ENCODE results near the gene ANK3. TPM values are rescaled to one million over a fixed set of nuclear protein-coding genes. Genes with fewer than 3 reads are reported as not detected.
A peak's percentile ranks its signal among the peaks of the same experiment; 100 is the strongest.

ANK3 gene
- polyA plus RNA-seq, 4 donors, result 9.9 to 81.4 (median 35.5) TPM

DNA sequence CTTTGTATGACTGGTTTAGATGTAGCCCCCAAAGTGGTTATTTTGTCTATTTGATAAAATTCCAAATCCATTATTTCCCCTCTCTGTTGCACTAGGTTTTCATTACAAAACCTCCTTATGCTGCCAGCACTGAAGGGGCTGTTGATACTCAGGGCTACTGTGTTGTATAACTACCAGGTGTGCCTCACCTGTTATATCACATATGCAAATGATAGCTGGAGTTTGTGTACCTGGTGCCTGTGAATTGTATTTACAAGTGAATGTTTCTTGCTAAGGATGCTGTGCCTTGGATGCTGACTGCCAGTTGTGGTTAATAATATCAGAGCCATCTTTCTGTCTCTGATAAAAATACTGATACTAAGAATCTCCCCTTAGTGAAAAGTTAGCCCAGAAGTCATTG is 398.6 kb downstream of the ANK3 start:
- Histone ChIP-seq H3K4me1 (ENCODE audit: control insufficient read depth in 3 of 3, insufficient read depth in 2 of 3, low read depth in 1 of 3, low read length in 2 of 3) (no peaks in the 10 kb centered on the region), H3K27ac (ENCODE audit: low read depth in 1 of 3, low read length in 2 of 3) (peak overlapping the region in 1 of 3 donors; percentile 48), H3K9me3 (ENCODE audit: control insufficient read depth in 2 of 2, insufficient read depth in 1 of 2, low read depth in 1 of 2, low read length in 1 of 2) (no peaks in the 10 kb centered on the region), H3K36me3 (ENCODE audit: control insufficient read depth in 3 of 3, insufficient read depth in 2 of 3, low read depth in 1 of 3, low read length in 3 of 3) (no peaks in the 10 kb centered on the region), H3K27me3 (ENCODE audit: control insufficient read depth in 3 of 3, insufficient read depth in 3 of 3, low read length in 3 of 3) (no peaks in the 10 kb centered on the region), H3K4me3 (ENCODE audit: low read depth in 1 of 3, low read length in 3 of 3) (no peak overlapping the region)
- FAIRE-seq (no peak), DNase-seq (peak in 1 of 2 donors; percentile 12)

DNA sequence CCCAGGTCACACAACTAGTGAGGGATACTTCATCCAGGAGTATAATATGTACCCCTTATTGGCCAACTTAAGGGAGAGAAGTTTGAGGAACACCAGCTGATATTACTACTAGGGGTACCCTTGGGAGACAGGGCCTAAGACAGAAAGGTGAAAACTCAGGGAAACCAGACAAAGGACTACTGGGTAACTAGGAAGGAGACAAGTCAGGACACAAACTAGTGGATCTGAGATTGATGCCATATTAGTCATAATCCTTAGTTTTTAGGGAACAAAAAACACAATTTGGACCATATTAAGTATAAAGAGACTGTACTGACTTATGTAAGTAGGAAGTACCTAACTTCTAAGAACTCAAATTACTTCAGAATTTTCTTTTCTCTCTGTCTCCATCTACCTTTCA is 404.0 kb downstream of the ANK3 start:
- H3K36me3 ChIP-seq (ENCODE audit: control insufficient read depth in 3 of 3, insufficient read depth in 2 of 3, low read depth in 1 of 3, low read length in 3 of 3), result no peaks in the 10 kb centered on the region
- FAIRE-seq (no peak), DNase-seq (no peak)
- no peak overlapping the region for H3K4me3 ChIP-seq (ENCODE audit: low read depth in 1 of 3, low read length in 3 of 3)
- H3K9me3 ChIP-seq (ENCODE audit: control insufficient read depth in 2 of 2, insufficient read depth in 1 of 2, low read depth in 1 of 2, low read length in 1 of 2), result no peaks in the 10 kb centered on the region
- no peak overlapping the region for H3K27ac ChIP-seq (ENCODE audit: low read depth in 1 of 3, low read length in 2 of 3)
- no peaks in the 10 kb centered on the region for H3K27me3 ChIP-seq (ENCODE audit: control insufficient read depth in 3 of 3, insufficient read depth in 3 of 3, low read length in 3 of 3)
- H3K4me1 ChIP-seq (ENCODE audit: control insufficient read depth in 3 of 3, insufficient read depth in 2 of 3, low read depth in 1 of 3, low read length in 2 of 3), result no peaks in the 10 kb centered on the region

DNA sequence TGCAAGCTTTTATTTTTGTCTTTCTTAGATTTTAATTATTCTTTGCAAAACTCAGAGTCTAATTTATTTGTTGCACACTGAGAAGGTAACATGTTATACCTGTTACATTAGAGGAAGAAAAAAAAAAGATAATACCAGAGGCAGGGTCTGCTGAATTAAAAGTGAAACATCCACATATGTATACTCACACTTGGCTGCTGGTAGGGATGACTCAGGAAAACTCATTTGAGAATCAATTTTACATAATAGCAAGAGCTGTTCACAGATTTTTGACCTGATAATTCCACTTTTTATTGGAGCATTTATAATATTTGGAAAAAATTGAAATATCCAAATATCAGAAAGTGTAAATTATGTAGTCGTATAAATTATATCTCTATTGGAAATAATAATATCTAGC is 405.3 kb downstream of the ANK3 start:
- Histone ChIP-seq H3K9me3 (ENCODE audit: control insufficient read depth in 2 of 2, insufficient read depth in 1 of 2, low read depth in 1 of 2, low read length in 1 of 2) (no peaks in the 10 kb centered on the region), H3K27me3 (ENCODE audit: control insufficient read depth in 3 of 3, insufficient read depth in 3 of 3, low read length in 3 of 3) (no peaks in the 10 kb centered on the region), H3K36me3 (ENCODE audit: control insufficient read depth in 3 of 3, insufficient read depth in 2 of 3, low read depth in 1 of 3, low read length in 3 of 3) (no peaks in the 10 kb centered on the region), H3K27ac (ENCODE audit: low read depth in 1 of 3, low read length in 2 of 3) (no peak overlapping the region), H3K4me1 (ENCODE audit: control insufficient read depth in 3 of 3, insufficient read depth in 2 of 3, low read depth in 1 of 3, low read length in 2 of 3) (no peaks in the 10 kb centered on the region), H3K4me3 (ENCODE audit: low read depth in 1 of 3, low read length in 3 of 3) (no peak overlapping the region)
- FAIRE-seq (no peak), DNase-seq (no peak)
- WGBS, 3 donors, result 91 to 97% (median 95%) methylated on average over 1 of the region's 1 CpG

DNA sequence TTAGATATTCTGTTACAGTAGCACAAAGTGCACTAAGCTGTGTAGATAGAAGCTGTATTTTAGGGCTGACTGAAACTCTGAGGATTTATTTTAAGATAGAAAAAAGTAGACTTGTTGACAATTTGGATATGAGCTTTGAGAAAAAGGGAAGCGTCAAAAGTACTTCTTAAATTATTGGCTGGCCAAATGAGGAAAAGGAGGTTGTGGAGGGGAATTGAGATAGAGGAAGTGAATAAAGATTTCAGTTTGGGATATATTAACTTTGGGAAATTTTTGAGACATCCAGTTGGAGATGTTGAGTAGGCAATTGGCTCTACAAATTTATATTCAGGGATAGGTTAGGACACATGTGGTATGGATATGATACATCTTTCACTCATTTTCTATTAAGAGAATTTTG is 409.3 kb downstream of the ANK3 start:
- Histone ChIP-seq H3K27ac (ENCODE audit: low read depth in 1 of 3, low read length in 2 of 3) (no peak overlapping the region), H3K4me1 (ENCODE audit: control insufficient read depth in 3 of 3, insufficient read depth in 2 of 3, low read depth in 1 of 3, low read length in 2 of 3) (no peaks in the 10 kb centered on the region), H3K27me3 (ENCODE audit: control insufficient read depth in 3 of 3, insufficient read depth in 3 of 3, low read length in 3 of 3) (no peaks in the 10 kb centered on the region), H3K9me3 (ENCODE audit: control insufficient read depth in 2 of 2, insufficient read depth in 1 of 2, low read depth in 1 of 2, low read length in 1 of 2) (peaks cover 0 to 14% of the 10 kb centered on the region in 2 donors), H3K4me3 (ENCODE audit: low read depth in 1 of 3, low read length in 3 of 3) (no peak overlapping the region), H3K36me3 (ENCODE audit: control insufficient read depth in 3 of 3, insufficient read depth in 2 of 3, low read depth in 1 of 3, low read length in 3 of 3) (no peaks in the 10 kb centered on the region)
- WGBS, 3 donors, result 86 to 97% (median 91%) methylated on average over 1 of the region's 1 CpG
- DNase-seq (no peak), FAIRE-seq (no peak)

DNA sequence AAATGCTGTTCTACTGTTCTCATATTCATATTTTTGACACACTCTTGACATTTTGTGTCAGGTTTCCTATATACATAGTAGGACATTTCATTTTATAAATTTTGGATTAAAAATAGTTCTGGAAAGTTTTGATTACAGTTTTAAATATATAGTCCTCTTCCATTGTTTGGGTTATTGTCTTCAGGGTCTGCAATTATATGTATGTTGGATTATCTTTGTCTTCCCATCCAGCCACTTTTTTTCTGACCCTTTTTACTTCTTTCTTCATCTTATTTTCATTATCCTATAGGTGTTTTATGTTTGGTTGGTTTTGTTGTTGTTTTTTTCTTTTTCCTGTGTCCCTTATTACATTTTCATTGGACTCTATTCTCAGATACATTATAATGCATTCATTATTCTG is 412.2 kb downstream of the ANK3 start:
- Histone ChIP-seq H3K27ac (ENCODE audit: low read depth in 1 of 3, low read length in 2 of 3) (no peak overlapping the region), H3K9me3 (ENCODE audit: control insufficient read depth in 2 of 2, insufficient read depth in 1 of 2, low read depth in 1 of 2, low read length in 1 of 2) (peaks cover 0 to 14% of the 10 kb centered on the region in 2 donors), H3K27me3 (ENCODE audit: control insufficient read depth in 3 of 3, insufficient read depth in 3 of 3, low read length in 3 of 3) (no peaks in the 10 kb centered on the region), H3K4me3 (ENCODE audit: low read depth in 1 of 3, low read length in 3 of 3) (no peak overlapping the region), H3K36me3 (ENCODE audit: control insufficient read depth in 3 of 3, insufficient read depth in 2 of 3, low read depth in 1 of 3, low read length in 3 of 3) (no peaks in the 10 kb centered on the region), H3K4me1 (ENCODE audit: control insufficient read depth in 3 of 3, insufficient read depth in 2 of 3, low read depth in 1 of 3, low read length in 2 of 3) (no peaks in the 10 kb centered on the region)
- FAIRE-seq (no peak), DNase-seq (no peak)

DNA sequence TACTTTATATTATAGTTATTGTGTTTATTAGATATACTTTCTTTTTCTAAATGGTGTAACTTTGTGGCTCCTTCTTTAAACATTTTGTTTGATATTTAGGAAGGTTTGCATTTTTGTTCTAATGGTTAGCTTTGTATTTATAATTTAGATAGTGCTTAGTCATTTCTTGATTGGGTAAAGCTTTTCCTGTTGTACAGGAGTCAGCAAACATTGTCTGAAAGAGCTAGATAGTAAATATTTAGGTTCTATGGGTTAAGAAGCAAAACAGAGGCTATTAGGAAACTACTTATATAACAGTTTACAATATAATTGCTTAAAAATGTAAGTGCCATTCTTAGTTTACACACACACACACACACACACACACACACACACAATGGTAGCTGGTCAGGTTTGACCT is 412.8 kb downstream of the ANK3 start:
- H3K4me1 ChIP-seq (ENCODE audit: control insufficient read depth in 3 of 3, insufficient read depth in 2 of 3, low read depth in 1 of 3, low read length in 2 of 3), result no peaks in the 10 kb centered on the region
- DNase-seq, result no peak
- H3K36me3 ChIP-seq (ENCODE audit: control insufficient read depth in 3 of 3, insufficient read depth in 2 of 3, low read depth in 1 of 3, low read length in 3 of 3), result no peaks in the 10 kb centered on the region
- peaks cover 0 to 14% of the 10 kb centered on the region in 2 donors for H3K9me3 ChIP-seq (ENCODE audit: control insufficient read depth in 2 of 2, insufficient read depth in 1 of 2, low read depth in 1 of 2, low read length in 1 of 2)
- H3K27ac ChIP-seq (ENCODE audit: low read depth in 1 of 3, low read length in 2 of 3), result no peak overlapping the region
- H3K27me3 ChIP-seq (ENCODE audit: control insufficient read depth in 3 of 3, insufficient read depth in 3 of 3, low read length in 3 of 3), result no peaks in the 10 kb centered on the region
- no peak overlapping the region for H3K4me3 ChIP-seq (ENCODE audit: low read depth in 1 of 3, low read length in 3 of 3)
- no peak for FAIRE-seq

All from small intestine (tissue), 7 donors.